ENCODE results near the gene SMCO3. TPM values are rescaled to one million over a fixed set of nuclear protein-coding genes. Genes with fewer than 3 reads are reported as not detected.
"Not testable (repeated sequence)": the region's sequence is repeated elsewhere in the genome, so short reads cannot be mapped to it uniquely, and the experiment has no call there.

SMCO3 gene
- total RNA-seq, 1 experiment from 2014 or later: not detected

DNA sequence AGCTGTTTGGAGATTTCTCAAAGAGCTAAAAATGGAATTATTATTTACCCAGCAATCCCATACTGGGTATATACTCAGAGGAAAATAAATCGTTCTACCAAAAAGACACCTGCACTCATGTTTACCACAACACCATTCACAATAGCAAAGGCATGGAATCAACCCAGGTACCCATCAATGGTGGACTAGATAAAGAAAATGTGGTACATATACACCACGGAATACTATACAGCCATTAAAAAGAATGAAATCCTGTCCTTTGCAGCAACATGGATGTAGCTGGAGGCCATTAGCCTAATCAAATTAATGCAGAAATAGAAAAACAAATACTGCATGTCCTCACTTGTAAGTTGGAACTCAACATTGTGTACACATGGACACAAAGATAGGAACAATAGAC, 48.6 kb downstream of the SMCO3 start:
- H2AFZ ChIP-seq (ENCODE audit: low read length): no peak overlapping the region
- H3K27me3 ChIP-seq (ENCODE audit: low read length): no peaks in the 10 kb centered on the region
- no TSS peak for BruUV-seq (replicated peaks)
- no peak overlapping the region for H3K4me2 ChIP-seq (ENCODE audit: low read length)
- no peak for TF ChIP-seq EZH2phosphoT487 (IDR thresholded peaks at IDR 0.05; ENCODE audit: borderline replicate concordance, low read length)
- TF ChIP-seq, protein P1, sequence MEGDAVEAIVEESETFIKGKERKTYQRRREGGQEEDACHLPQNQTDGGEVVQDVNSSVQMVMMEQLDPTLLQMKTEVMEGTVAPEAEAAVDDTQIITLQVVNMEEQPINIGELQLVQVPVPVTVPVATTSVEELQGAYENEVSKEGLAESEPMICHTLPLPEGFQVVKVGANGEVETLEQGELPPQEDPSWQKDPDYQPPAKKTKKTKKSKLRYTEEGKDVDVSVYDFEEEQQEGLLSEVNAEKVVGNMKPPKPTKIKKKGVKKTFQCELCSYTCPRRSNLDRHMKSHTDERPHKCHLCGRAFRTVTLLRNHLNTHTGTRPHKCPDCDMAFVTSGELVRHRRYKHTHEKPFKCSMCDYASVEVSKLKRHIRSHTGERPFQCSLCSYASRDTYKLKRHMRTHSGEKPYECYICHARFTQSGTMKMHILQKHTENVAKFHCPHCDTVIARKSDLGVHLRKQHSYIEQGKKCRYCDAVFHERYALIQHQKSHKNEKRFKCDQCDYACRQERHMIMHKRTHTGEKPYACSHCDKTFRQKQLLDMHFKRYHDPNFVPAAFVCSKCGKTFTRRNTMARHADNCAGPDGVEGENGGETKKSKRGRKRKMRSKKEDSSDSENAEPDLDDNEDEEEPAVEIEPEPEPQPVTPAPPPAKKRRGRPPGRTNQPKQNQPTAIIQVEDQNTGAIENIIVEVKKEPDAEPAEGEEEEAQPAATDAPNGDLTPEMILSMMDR (conservative IDR thresholded peaks at IDR 0.05; ENCODE audit: low read depth, low read length): no peak
- no peak for TF ChIP-seq EZH2 (IDR thresholded peaks at IDR 0.05; ENCODE audit: low read length, unreplicated experiment)
- intact Hi-C loops (cut with micrococcal nuclease): no loop called here
- peaks cover 11% of the 10 kb centered on the region; the same call in 1 of the 2 replicates for H3K4me1 ChIP-seq (ENCODE audit: insufficient read depth, low read length)
- no peak overlapping the region for H3K27ac ChIP-seq (ENCODE audit: low read length)
- no peak overlapping the region for H3K9ac ChIP-seq (ENCODE audit: low read length)
- DNase-seq (no peak), ATAC-seq (no peak)
- ChIA-PET CTCF (no interaction called here), POLR2A (ENCODE audit: unreplicated experiment) (no interaction called here)
- no peak overlapping the region for H3K4me3 ChIP-seq (ENCODE audit: low read length)
- H3K9me3 ChIP-seq (ENCODE audit: low read length): no peaks in the 10 kb centered on the region
- no peaks in the 10 kb centered on the region for H3F3A ChIP-seq (ENCODE audit: low read length, unreplicated experiment)
- H3K9me2 ChIP-seq (replicated peaks; ENCODE audit: low read length): no peaks in the 10 kb centered on the region
- no peaks in the 10 kb centered on the region; the same call in 1 of the 2 replicates for H4K20me1 ChIP-seq (ENCODE audit: low read length)
- H3K79me2 ChIP-seq (ENCODE audit: low read length): peaks cover 25% of the 10 kb centered on the region
- H3K36me3 ChIP-seq (ENCODE audit: low read depth, low read length): no peaks in the 10 kb centered on the region

DNA sequence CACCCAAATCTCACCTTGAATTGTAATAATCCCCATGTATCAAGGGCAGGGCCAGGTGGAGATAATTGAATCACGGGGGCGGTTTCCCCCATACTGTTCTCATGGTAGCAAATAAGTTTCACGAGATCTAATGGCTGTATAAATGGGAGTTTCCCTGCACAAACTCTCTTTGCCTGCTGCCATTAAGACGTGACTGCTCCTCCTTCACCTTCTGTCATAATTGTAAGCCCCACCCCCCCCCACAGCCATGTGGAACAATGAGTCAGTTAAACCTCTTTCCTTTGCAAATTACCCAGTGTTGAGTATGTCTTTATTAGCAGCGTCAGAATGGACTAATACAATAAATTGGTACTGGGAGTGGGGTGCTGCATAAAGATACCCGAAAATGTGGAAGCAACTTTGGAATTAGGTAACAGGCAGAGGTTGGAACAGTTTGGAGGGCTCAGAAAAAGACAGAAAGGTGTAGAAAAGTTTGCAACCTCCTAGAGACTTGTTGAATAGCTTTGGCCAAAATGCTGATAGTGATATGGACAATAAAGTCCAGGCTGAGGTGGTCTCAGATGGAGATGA, 54.2 kb downstream of the SMCO3 start:
- H3K4me2 ChIP-seq (ENCODE audit: low read length); POLR2A ChIA-PET (ENCODE audit: unreplicated experiment); H3K79me2 ChIP-seq (ENCODE audit: low read length); H3K9me3 ChIP-seq (ENCODE audit: low read length); H3K27ac ChIP-seq (ENCODE audit: low read length); CTCF ChIA-PET; H2AFZ ChIP-seq (ENCODE audit: low read length); H3F3A ChIP-seq (ENCODE audit: low read length, unreplicated experiment); H3K9ac ChIP-seq (ENCODE audit: low read length); H3K9me2 ChIP-seq (replicated peaks; ENCODE audit: low read length); H3K4me3 ChIP-seq (ENCODE audit: low read length); H3K36me3 ChIP-seq (ENCODE audit: low read depth, low read length); H4K20me1 ChIP-seq (ENCODE audit: low read length); H3K4me1 ChIP-seq (ENCODE audit: insufficient read depth, low read length); intact Hi-C loops (cut with micrococcal nuclease); DNase-seq; ATAC-seq; H3K27me3 ChIP-seq (ENCODE audit: low read length); BruUV-seq (replicated peaks): not testable (repeated sequence)

DNA sequence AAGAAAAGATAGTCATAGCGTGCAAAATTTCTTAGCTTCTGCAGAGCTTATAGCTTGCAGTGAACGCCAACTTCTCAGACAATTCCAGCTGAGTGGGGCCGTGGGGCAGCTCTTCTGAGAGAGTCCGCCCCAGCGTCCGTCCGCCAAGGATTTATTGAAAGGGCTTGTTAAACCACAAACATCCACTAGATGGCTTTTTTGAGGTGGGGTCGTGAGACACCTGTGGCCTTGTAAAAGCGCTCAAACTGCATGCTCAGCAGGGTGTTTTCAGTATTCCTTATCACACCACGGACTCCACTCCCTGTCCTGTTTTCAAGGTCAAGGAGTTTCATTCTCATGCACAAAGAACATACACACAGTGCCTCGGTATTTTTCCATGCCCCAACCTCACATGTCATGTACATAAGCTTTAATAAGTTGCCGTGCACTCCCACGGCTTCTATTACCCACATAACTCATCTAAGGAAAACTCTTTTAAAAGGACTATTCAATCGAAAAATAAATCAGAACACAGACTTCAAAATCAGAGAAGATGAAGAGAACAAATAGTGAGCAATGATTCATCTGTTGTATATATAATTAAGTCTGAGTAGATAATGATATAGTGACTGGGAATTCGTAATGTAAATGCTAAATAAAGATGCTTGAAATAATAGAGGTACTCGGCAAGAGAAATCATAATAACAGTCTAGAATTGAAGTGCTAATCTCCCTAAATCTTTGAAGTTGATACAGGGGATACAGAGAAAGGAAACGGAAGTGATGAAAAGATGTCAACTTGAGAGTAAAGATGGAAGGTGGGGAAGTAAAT, 57.4 kb downstream of the SMCO3 start:
- ATAC-seq (no peak), DNase-seq (peak; percentile 12)
- ChIA-PET CTCF (no interaction called here), POLR2A (ENCODE audit: unreplicated experiment) (no interaction called here)
- no peak overlapping the region for H3K4me3 ChIP-seq (ENCODE audit: low read length)
- H3F3A ChIP-seq (ENCODE audit: low read length, unreplicated experiment): no peaks in the 10 kb centered on the region
- no peaks in the 10 kb centered on the region for H3K9me2 ChIP-seq (replicated peaks; ENCODE audit: low read length)
- no TSS peak for BruUV-seq (replicated peaks)
- H3K27me3 ChIP-seq (ENCODE audit: low read length): no peaks in the 10 kb centered on the region
- TF ChIP-seq, protein P1 (conservative IDR thresholded peaks at IDR 0.05; ENCODE audit: low read depth, low read length): peak; percentile 39; the same call in 1 of the 2 replicates
- TF ChIP-seq EZH2phosphoT487 (IDR thresholded peaks at IDR 0.05; ENCODE audit: borderline replicate concordance, low read length): no peak
- no peak overlapping the region for H3K9ac ChIP-seq (ENCODE audit: low read length)
- H4K20me1 ChIP-seq (ENCODE audit: low read length): no peaks in the 10 kb centered on the region
- no peaks in the 10 kb centered on the region for H3K9me3 ChIP-seq (ENCODE audit: low read length)
- intact Hi-C loops (cut with micrococcal nuclease): no loop called here
- H3K4me1 ChIP-seq (ENCODE audit: insufficient read depth, low read length): no peaks in the 10 kb centered on the region
- no peak overlapping the region for H3K4me2 ChIP-seq (ENCODE audit: low read length)
- H3K36me3 ChIP-seq (ENCODE audit: low read depth, low read length): no peaks in the 10 kb centered on the region
- H2AFZ ChIP-seq (ENCODE audit: low read length): no peak overlapping the region
- no peak overlapping the region for H3K27ac ChIP-seq (ENCODE audit: low read length)
- H3K79me2 ChIP-seq (ENCODE audit: low read length): no peaks in the 10 kb centered on the region

Other genes with a start within 250 kb of the SMCO3 start
- 0.87 and 1.5 TPM in 2 replicates for gene PLBD1, start 246.3 kb downstream of the SMCO3 start, total RNA-seq (2014; rRNA removed)
- not detected in 2 replicates for gene GUCY2C, start 117.6 kb downstream of the SMCO3 start, total RNA-seq (2014; rRNA removed)
- 20.0 and 21.4 TPM in 2 replicates for gene WBP11, start 10.7 kb downstream of the SMCO3 start, total RNA-seq (2014; rRNA removed)
- gene C12orf60, start 10.5 kb downstream of the SMCO3 start, total RNA-seq (2014; rRNA removed): 0.29 and 0.47 TPM in 2 replicates
- gene ART4, start 29.3 kb upstream of the SMCO3 start, total RNA-seq (2014; rRNA removed): not detected in 2 replicates
- gene MGP, start 71.7 kb upstream of the SMCO3 start, total RNA-seq (2014; rRNA removed): 0.22 and 2.1 TPM in 2 replicates
- gene ERP27, start 124.4 kb upstream of the SMCO3 start, total RNA-seq (2014; rRNA removed): not detected in 2 replicates
- gene ARHGDIB, start 147.4 kb upstream of the SMCO3 start, total RNA-seq (2014; rRNA removed): 10.4 and 12.4 TPM in 2 replicates
- gene PDE6H, start 158.9 kb upstream of the SMCO3 start, total RNA-seq (2014; rRNA removed): not detected in 2 replicates